Ectodermal cell (in vitro differentiated cells): ENCODE data around the gene ARAP3.

ENCODE experiments used
- H3K27ac ChIP-seq: 2 replicates; pipeline ENCODE4 v1.7.0; 2013; ENCODE audit warnings: mild to moderate bottlenecking, low read depth, low read length; ENCODE audit not compliant: insufficient read depth, poor library complexity, severe bottlenecking
- H3K27me3 ChIP-seq: 2 replicates; pipeline ENCODE4 v1.7.0; 2013; ENCODE audit warnings: mild to moderate bottlenecking, low read length; ENCODE audit not compliant: insufficient read depth, control insufficient read depth, poor library complexity, severe bottlenecking
- H3K36me3 ChIP-seq: one replicate; pipeline ENCODE4 v1.7.0; 2013; ENCODE audit warnings: low read length; ENCODE audit not compliant: control insufficient read depth, insufficient read depth
- H3K4me1 ChIP-seq: one replicate; pipeline ENCODE4 v1.7.0; 2013; ENCODE audit warnings: low read length; ENCODE audit not compliant: control insufficient read depth, insufficient read depth
- H3K4me3 ChIP-seq: 2 replicates; pipeline ENCODE4 v1.7.0; 2013; ENCODE audit warnings: low read depth, low read length, control low read depth; ENCODE audit not compliant: insufficient read depth
- H3K9me3 ChIP-seq: 2 replicates; pipeline ENCODE4 v1.7.0; 2013; ENCODE audit warnings: mild to moderate bottlenecking, low read length, moderate library complexity; ENCODE audit not compliant: control insufficient read depth
- WGBS, 2 experiments: methylation state at CpG; one replicate each; pipeline ENCODE4 v1.1.7; 2013; ENCODE audit warnings: missing lambda C conversion rate in 2 of 2; 5-methylcytosine and 5-hydroxymethylcytosine counted together

ARAP3 gene

DNA sequence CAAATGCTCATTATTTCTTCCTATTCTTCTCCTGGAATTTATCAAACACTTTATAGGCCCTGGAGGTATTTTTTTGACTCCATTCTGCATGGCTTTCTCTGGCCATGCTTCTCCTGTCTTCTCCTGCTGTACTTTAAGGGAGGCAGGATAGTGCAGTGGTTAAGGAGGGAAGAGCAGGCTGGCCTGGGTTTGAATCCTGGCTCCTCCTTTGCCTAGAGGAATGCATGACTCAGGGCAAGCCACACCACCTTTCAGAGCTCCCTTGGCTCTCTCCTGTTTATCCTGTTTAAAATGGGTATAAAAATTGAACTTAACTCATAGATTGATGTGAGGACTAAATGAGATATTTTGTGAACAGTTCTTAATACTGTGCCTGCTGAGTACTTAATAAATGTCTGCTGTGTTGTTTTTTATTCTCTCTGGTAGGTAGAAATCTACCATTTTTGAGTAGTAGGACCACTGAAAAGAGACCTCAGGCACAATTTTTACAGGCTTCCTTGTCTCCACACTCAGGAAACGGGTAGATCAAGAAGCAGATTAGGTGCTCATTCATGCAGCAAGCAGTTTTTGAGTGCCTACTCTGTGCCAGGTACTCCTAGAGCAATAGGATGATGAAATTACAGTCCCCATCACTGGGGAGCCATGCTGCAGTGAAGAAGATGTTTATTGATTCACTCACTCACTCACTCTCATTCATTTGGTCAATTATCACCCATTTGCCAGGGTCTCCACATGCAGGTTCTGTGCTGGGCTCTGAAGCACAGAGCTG is 32.7 kb upstream of the ARAP3 start:
- peaks cover 10% of the 10 kb centered on the region for H3K4me1 ChIP-seq
- no peak overlapping the region for H3K27ac ChIP-seq
- 89 to 93% methylated on average over 1 of the region's 1 CpG for WGBS, 2 experiments
- no peaks in the 10 kb centered on the region for H3K9me3 ChIP-seq
- no peaks in the 10 kb centered on the region for H3K36me3 ChIP-seq
- no peaks in the 10 kb centered on the region for H3K27me3 ChIP-seq
- no peak overlapping the region for H3K4me3 ChIP-seq

DNA sequence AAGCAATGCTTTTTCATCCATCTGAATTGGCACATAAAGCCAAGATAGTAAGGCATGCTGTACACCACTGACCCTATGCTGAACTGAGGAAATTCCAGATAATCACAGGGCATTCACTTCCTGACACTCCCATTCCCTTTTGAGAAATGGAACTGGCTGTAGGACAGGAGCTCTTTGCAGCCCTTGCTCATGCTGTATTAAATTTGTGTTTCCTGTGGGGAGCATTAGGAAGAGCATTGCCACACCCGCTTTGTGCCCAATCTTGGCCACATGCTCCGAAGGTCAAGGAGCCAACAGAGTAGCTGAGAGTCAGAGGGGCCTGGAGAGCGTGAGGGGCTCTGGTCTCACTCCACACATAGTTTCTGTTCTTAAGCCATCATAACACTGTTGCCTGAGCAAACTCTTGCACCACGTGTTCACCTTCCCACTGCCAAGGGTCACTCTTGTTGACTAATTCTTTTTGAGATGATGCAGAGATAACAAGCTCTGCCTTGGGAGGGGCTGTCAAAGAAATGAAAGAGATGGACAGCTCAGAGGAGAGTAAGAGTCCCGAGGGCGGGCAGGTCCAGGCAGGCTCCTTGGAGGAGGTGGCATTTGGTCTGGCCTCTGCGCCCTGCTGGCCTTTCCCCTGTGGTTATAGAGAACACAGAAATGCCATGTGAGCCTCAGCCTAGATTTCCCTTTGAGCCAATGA is 31.7 kb upstream of the ARAP3 start:
- H3K4me1 ChIP-seq: peaks cover 10% of the 10 kb centered on the region
- WGBS, 2 experiments: 89 to 90% methylated on average over 7 of the region's 7 CpGs
- no peak overlapping the region for H3K27ac ChIP-seq
- no peak overlapping the region for H3K4me3 ChIP-seq
- no peaks in the 10 kb centered on the region for H3K9me3 ChIP-seq
- no peaks in the 10 kb centered on the region for H3K27me3 ChIP-seq
- no peaks in the 10 kb centered on the region for H3K36me3 ChIP-seq

DNA sequence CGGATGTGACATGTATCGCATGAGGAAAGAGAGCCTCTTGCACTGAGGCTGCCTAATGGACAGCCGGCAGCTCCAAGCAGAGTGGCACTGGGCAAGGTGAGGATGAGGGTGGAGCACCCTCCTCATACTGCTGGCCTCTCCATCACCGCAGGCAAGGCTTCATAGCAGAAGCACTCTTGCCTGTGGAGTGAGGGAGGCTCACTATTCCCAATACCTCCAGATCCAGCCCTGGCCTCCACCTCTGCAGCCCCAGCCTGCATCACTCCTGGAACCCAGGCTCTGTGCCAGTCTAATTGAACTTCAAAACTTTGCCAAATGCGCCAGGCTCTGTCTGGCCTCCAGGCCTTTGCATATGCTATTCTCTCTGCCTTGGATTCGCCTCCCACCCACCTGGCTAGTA is 29.7 kb upstream of the ARAP3 start:
- WGBS, 2 experiments: 94 to 97% methylated on average over 6 of the region's 6 CpGs
- H3K27me3 ChIP-seq: no peaks in the 10 kb centered on the region
- H3K9me3 ChIP-seq: no peaks in the 10 kb centered on the region
- H3K36me3 ChIP-seq: no peaks in the 10 kb centered on the region
- H3K4me3 ChIP-seq: no peak overlapping the region
- H3K4me1 ChIP-seq: peaks cover 10% of the 10 kb centered on the region
- no peak overlapping the region for H3K27ac ChIP-seq

DNA sequence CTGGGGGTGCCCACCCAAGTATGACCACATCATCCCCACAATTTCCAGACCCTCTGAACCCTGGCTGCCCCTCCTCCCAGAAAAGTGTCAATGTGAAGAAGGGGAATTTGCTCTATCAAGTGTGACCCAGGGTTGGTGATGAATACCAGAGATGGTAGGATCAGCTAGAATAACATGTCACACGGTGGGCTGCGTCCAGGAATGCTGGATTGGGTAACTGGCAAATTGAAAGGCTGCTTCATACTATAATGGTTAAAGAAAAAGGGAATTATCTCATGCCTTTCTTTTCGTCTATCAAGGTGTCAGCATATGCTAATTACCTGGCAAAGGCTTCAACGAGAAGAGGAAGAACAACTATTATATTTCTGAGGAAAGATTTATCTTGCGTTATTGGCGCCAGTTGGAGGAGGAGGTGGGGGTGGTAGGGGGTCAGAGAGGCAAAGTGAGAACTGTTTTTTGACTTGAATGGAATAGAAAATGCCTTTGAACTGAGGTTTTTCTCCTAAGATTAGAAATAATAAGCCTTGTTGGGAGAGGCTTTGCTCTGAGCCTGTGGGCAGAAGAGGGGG is 27.8 kb upstream of the ARAP3 start:
- WGBS, 2 experiments: 89 to 91% methylated on average over 6 of the region's 6 CpGs
- Histone ChIP-seq H3K36me3 (no peaks in the 10 kb centered on the region), H3K27me3 (peaks cover 10% of the 10 kb centered on the region), H3K9me3 (no peaks in the 10 kb centered on the region), H3K4me3 (no peak overlapping the region), H3K4me1 (no peaks in the 10 kb centered on the region), H3K27ac (no peak overlapping the region)

DNA sequence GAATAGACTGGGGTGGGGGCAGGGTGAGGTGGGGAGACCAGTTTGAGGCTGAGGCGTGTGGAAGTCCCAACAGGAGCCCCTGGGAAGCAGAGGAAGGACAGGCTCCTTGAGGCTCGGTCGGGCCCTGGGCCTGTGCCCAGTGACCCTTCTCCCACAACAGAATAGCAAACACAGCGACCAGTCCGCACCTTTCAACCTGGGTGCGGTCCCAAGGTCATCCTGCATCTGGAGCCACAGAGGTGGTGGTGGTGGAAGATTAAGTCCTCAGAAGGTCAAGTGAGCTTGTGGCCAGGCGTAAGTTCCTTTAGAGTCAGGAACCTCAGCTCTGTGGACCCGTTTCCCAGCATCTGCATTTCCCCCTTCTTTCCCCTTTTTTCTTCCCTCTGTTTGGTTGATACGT is 26.0 kb upstream of the ARAP3 start:
- peaks cover 28% of the 10 kb centered on the region for H3K27me3 ChIP-seq
- H3K36me3 ChIP-seq: no peaks in the 10 kb centered on the region
- 94 to 96% methylated on average over 9 of the region's 9 CpGs for WGBS, 2 experiments
- no peak overlapping the region for H3K27ac ChIP-seq
- no peaks in the 10 kb centered on the region for H3K9me3 ChIP-seq
- H3K4me1 ChIP-seq: no peaks in the 10 kb centered on the region
- H3K4me3 ChIP-seq: no peak overlapping the region

DNA sequence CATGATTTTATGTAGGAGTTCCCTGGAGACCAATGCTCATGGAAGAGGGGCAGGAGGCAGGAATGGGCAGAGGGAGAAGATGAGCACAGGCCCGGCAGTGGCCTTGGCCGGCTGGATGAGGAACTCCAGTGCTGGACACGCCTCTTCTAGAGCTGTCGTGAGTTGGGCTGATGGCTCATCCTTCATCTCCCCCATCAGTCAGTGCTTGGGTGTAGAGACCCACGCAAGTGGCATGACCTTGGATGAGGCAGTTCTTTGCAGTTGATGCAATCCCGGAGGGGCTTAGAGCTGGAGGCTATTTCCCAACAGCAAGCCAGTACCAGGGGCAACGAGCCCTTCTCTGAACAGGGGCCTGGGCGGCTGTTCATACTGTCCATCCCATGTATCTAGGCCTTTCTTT is 25.5 kb upstream of the ARAP3 start:
- Histone ChIP-seq H3K27me3 (peaks cover 33% of the 10 kb centered on the region), H3K4me1 (no peaks in the 10 kb centered on the region), H3K27ac (no peak overlapping the region), H3K36me3 (no peaks in the 10 kb centered on the region), H3K9me3 (no peaks in the 10 kb centered on the region), H3K4me3 (no peak overlapping the region)
- WGBS, 2 experiments: 87 to 89% methylated on average over 8 of the region's 8 CpGs

DNA sequence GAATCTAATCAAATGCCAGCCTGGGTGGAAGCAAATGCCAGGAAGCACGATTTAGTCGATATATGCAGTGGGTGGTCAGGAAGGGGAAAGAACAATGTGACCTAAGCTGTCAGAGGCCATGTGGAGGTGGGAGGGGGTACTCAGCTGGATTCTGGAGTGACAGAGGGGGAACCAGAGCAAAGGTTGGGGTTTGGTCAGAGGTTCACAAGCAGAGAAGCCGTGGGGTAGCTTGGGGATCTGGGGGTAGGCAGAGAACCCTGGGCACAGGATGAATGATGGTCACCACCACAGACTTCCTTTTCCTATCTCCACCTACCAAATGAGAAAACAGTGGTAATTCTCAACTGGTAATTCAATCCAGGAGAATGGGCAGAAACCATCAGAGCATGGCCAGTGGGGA is 24.1 kb upstream of the ARAP3 start:
- no peaks in the 10 kb centered on the region for H3K9me3 ChIP-seq
- no peaks in the 10 kb centered on the region for H3K4me1 ChIP-seq
- no peak overlapping the region for H3K4me3 ChIP-seq
- WGBS, 2 experiments: 88 to 89% methylated on average over 3 of the region's 3 CpGs
- no peaks in the 10 kb centered on the region for H3K36me3 ChIP-seq
- no peak overlapping the region for H3K27ac ChIP-seq
- H3K27me3 ChIP-seq: peaks cover 45% of the 10 kb centered on the region

DNA sequence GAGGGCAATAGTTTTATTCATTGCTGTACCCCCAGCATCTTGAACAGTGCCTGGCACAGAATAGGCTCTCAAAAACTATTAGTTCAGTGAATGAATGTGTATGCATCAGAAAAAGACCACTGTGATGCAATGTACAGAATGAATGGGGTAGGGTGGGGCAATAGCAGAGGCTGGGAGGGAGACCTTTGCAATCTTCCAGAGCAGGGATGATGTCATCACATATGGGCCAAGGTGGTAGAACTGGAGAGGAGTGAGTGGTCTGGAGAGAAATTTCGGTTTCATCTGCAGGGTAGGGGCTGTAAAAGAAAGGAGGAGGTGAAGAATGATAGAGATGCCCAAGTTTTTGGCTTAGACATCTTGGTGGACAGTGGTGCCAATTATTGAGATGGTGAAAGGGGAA is 23.4 kb upstream of the ARAP3 start:
- whole genome bisulfite sequencing, 2 experiments: 81 to 86% methylated on average over 1 of the region's 1 CpG
- peaks cover 48% of the 10 kb centered on the region for H3K27me3 ChIP-seq

DNA sequence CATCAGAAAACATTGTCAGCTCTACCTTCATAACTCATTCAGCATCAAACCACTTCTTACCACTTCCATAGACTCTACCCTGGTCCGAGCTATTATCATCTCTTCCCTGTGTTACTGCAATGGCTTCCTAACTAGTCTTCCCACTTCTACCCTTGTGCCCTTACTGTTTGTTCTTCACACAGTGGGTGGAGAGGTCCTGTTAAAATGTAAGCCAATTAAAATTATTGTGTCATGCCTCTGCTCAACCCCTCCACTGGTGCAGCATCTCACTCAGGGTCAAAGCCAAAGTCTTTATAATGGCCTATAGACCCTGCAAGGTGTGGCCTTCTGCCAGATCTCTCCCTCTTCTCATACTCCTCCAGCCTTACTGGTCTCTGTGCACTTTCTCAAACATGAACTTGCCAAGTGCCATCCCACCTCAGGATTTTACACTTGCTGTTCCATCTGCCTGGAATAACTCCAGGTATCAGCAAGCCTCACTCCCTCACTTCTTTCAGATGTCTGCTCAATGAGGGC is 22.8 kb upstream of the ARAP3 start:
- 68 to 89% methylated on average over 1 of the region's 1 CpG for WGBS, 2 experiments
- H3K27me3 ChIP-seq: peaks cover 53% of the 10 kb centered on the region
- H3K4me1 ChIP-seq: no peaks in the 10 kb centered on the region
- H3K27ac ChIP-seq: no peak overlapping the region
- H3K36me3 ChIP-seq: no peaks in the 10 kb centered on the region
- no peaks in the 10 kb centered on the region for H3K9me3 ChIP-seq
- no peak overlapping the region for H3K4me3 ChIP-seq

More for the DNA sequence above, 23.4 kb upstream of the ARAP3 start:
- Histone ChIP-seq H3K27ac (no peak overlapping the region), H3K36me3 (no peaks in the 10 kb centered on the region), H3K4me3 (no peak overlapping the region), H3K4me1 (no peaks in the 10 kb centered on the region), H3K9me3 (no peaks in the 10 kb centered on the region)

DNA sequence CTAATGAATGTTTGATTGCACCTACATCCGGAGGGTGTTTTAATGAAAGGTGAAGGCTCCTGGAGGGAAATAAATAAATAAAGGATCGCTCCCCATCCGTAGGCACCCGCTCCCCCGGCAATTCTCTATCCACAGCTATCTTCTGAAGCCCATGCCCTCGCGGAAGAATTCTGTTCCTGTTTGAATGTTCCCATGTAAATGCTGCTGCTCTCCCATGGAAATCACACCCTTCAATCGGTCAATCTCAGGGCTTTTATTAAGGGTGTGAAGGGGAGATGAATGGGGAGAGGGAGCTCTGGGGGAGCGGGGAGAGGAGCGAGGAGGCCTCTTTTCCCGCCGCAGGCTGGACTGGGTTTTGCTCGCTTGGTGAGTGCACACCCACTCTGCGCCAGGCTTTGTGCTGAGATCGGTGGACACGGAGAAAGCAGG is 21.1 kb upstream of the ARAP3 start:
- H3K27me3 ChIP-seq: peaks cover 53% of the 10 kb centered on the region
- no peak overlapping the region for H3K27ac ChIP-seq

More for the DNA sequence above, 21.1 kb upstream of the ARAP3 start:
- no peaks in the 10 kb centered on the region for H3K36me3 ChIP-seq
- 12% methylated on average over 15 to 16 of the region's 16 CpGs for WGBS, 2 experiments
- H3K9me3 ChIP-seq: no peaks in the 10 kb centered on the region
- H3K4me3 ChIP-seq: no peak overlapping the region
- no peaks in the 10 kb centered on the region for H3K4me1 ChIP-seq
